PC-3 (cell line): Measurements from ENCODE around the gene PTPRF.

Experiments
- EZH2phosphoT487 ChIP-seq: fragments of 300-600 bp; sonication (generic); IDR thresholded peaks from 2 replicates; pipeline ENCODE4 v1.6.1; 2018; ENCODE audit warnings: mild to moderate bottlenecking, antibody characterized with exemption, low read length, borderline replicate concordance
- TF ChIP-seq, protein P1 (sequence below): fragments of 300-600 bp; sonication (generic); conservative IDR thresholded peaks from 2 replicates; pipeline ENCODE4 v1.5.1; 2017; ENCODE audit warnings: antibody characterized with exemption, low read depth, mild to moderate bottlenecking, low read length

DNA sequence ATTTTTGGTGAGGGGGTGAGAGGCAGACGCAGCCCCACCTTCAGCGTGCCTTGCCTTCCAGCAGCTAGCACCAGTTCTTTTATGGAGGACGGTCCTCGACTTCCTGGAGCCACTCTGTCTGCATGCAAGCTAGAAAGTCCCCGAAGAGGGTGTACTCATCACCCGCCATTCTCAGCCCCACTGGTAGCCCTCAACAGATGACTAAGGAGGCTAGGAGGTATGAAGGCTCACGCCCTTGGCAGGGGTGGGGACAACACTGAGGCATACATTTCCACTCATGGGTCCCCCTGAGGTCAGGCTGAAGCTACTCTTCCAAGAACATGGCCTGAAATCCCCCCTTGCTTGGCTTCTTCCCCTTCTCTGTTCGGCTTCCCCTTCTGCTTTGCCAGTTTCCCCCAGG is 8.9 kb upstream of the PTPRF start:
- TF ChIP-seq EZH2phosphoT487 = no peak
- TF ChIP-seq, protein P1, sequence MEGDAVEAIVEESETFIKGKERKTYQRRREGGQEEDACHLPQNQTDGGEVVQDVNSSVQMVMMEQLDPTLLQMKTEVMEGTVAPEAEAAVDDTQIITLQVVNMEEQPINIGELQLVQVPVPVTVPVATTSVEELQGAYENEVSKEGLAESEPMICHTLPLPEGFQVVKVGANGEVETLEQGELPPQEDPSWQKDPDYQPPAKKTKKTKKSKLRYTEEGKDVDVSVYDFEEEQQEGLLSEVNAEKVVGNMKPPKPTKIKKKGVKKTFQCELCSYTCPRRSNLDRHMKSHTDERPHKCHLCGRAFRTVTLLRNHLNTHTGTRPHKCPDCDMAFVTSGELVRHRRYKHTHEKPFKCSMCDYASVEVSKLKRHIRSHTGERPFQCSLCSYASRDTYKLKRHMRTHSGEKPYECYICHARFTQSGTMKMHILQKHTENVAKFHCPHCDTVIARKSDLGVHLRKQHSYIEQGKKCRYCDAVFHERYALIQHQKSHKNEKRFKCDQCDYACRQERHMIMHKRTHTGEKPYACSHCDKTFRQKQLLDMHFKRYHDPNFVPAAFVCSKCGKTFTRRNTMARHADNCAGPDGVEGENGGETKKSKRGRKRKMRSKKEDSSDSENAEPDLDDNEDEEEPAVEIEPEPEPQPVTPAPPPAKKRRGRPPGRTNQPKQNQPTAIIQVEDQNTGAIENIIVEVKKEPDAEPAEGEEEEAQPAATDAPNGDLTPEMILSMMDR = no peak
